ENCODE results near the gene CAMKMT. TPM values are rescaled to one million over a fixed set of nuclear protein-coding genes. Genes with fewer than 3 reads are reported as not detected.

CAMKMT gene
- 10 to 100 TPM in 3 of 4 donors, 1 to 10 TPM in 1; 9.8 to 33.0 (median 18.7) TPM for total RNA-seq

DNA sequence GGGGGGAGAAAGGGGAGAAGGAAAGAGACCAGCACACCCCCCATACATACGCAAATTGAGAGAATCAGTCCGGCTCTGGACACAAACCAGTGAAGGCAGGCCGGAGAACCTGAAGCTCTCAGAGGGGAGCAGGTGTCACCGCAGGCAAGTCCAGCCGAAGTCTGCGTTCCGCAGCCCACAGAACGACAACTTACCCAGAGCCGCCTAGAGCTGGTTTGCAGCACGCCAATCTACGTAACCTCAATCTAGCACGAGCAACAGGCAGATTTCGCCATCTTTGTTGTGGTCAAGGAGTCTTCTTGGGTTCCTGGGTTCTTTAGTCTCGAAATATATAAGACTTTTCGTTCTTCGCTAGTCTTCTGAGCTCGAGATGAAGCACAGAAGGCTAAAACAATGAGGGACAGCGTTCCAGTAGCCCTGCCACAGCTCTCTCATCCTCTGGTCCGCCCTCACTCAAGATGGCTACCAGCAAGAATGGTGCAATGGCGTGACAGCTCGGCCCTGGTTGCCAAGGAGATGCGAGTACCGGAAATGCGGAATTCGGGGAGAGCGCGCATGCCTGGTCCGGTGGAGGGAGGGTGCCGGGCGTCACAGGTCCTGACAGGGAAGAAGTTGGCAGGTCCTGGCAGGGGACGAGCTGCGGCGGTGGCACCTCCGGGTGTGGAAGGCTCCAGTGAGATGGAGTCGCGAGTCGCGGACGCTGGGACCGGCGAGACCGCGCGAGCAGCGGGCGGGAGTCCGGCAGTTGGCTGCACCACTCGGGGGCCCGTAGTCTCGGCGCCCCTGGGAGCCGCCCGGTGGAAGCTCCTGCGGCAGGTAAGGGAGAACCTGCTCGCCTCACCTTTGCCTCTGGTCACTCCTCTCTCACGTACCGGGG, at the start of gene CAMKMT, which contains the start of gene PREPL:
Gene CAMKMT, plus strand, starts transcription at position 618 of the 877 bp plus-strand sequence.
Gene PREPL, minus strand, starts transcription at position 165 of the 877 bp plus-strand sequence. CDS start 15,152 bp downstream, outside the sequence.
- Histone ChIP-seq H3K27me3 (no peaks in the 10 kb centered on the region), H3K4me1 (peaks cover 0 to 36% (median 6%) of the 10 kb centered on the region in 4 donors), H3K9me3 (no peaks in the 10 kb centered on the region), H3K36me3 (no peaks in the 10 kb centered on the region), H3K4me3 (peak within 1 kb of the TSS; percentile 72 to 88 (median 78)), H3K27ac (peak within 1 kb of the TSS; percentile 86 to 91 (median 90))
- peak; percentile 96 to 99 (median 98) for DNase-seq
- TF ChIP-seq CTCF (IDR thresholded peaks at IDR 0.05) (peak in 1 of 6 experiments; percentile 1), POLR2A (IDR thresholded peaks at IDR 0.05) (peak; percentile 53 to 72)

GRCh38 chr2:44314362-44314761, 47.4 kb upstream of the CAMKMT start:
- Histone ChIP-seq H3K9me3 (peaks cover 0 to 13% (median 6%) of the 10 kb centered on the region in 4 donors), H3K36me3 (peaks cover 0 to 87% (median 0%) of the 10 kb centered on the region in 3 donors), H3K27me3 (no peaks in the 10 kb centered on the region), H3K27ac (no peak overlapping the region), H3K4me1 (no peaks in the 10 kb centered on the region), H3K4me3 (no peak overlapping the region)
- TF ChIP-seq CTCF (IDR thresholded peaks at IDR 0.05) (no peak), POLR2A (IDR thresholded peaks at IDR 0.05) (no peak)
- DNase-seq: no peak

GRCh38 chr2:44315945-44316344, 45.8 kb upstream of the CAMKMT start:
- Histone ChIP-seq H3K4me3 (no peak overlapping the region), H3K27me3 (no peaks in the 10 kb centered on the region), H3K36me3 (peaks cover 0 to 87% (median 0%) of the 10 kb centered on the region in 3 donors), H3K27ac (no peak overlapping the region), H3K4me1 (no peaks in the 10 kb centered on the region), H3K9me3 (peaks cover 0 to under 1% (median 0%) of the 10 kb centered on the region in 4 donors)
- TF ChIP-seq CTCF (IDR thresholded peaks at IDR 0.05): no peak
- TF ChIP-seq POLR2A (IDR thresholded peaks at IDR 0.05): no peak
- DNase-seq: no peak

- TF ChIP-seq POLR2A (IDR thresholded peaks at IDR 0.05) (no peak), CTCF (IDR thresholded peaks at IDR 0.05) (no peak)
- Histone ChIP-seq H3K4me3 (no peak overlapping the region), H3K27ac (no peak overlapping the region), H3K36me3 (peaks cover 0 to 86% (median 0%) of the 10 kb centered on the region in 3 donors), H3K4me1 (no peaks in the 10 kb centered on the region), H3K27me3 (no peaks in the 10 kb centered on the region), H3K9me3 (no peaks in the 10 kb centered on the region)
- DNase-seq: no peak
Observed at GRCh38 chr2:44320832-44321231, 40.9 kb upstream of the CAMKMT start.

DNA sequence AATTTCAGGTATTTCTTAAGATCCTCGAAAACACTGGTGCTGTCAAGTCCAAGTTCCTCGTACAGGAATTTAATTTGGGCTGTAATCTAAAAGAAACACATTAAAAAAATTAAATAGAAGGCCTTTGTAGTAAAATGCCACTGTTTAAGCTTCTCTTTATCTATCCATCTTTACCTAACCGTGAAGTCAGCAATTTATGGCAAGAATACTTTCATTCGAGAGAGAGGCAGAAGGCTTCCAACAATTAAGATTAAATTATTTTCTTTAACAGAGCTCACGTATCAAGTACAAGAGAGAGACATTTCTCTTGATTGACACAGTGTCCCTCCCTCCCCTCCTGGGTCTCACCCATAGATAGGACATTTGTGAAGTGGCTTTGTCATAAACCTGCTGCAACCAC, 40.4 kb upstream of the CAMKMT start:
- Histone ChIP-seq H3K27ac (no peak overlapping the region), H3K27me3 (no peaks in the 10 kb centered on the region), H3K4me1 (no peaks in the 10 kb centered on the region), H3K4me3 (no peak overlapping the region), H3K36me3 (peaks cover 0 to 81% (median 0%) of the 10 kb centered on the region in 3 donors), H3K9me3 (no peaks in the 10 kb centered on the region)
- no peak for DNase-seq
- TF ChIP-seq POLR2A (IDR thresholded peaks at IDR 0.05) (no peak), CTCF (IDR thresholded peaks at IDR 0.05) (no peak)

All from Peyer's patch (tissue), 4 donors.